NCI-H2081 treated with DMSO at 0.1 percent for 48 hours (cell line): ENCODE results near the gene JMY.
"Not testable (repeated sequence)": the region's sequence is repeated elsewhere in the genome, so short reads cannot be mapped to it uniquely, and the experiment has no call there.

Experiments used
- DNase-seq: peaks from one replicate; lab custom pipeline; 2025; lab: John Stamatoyannopoulos, UW

The JMY gene

DNA sequence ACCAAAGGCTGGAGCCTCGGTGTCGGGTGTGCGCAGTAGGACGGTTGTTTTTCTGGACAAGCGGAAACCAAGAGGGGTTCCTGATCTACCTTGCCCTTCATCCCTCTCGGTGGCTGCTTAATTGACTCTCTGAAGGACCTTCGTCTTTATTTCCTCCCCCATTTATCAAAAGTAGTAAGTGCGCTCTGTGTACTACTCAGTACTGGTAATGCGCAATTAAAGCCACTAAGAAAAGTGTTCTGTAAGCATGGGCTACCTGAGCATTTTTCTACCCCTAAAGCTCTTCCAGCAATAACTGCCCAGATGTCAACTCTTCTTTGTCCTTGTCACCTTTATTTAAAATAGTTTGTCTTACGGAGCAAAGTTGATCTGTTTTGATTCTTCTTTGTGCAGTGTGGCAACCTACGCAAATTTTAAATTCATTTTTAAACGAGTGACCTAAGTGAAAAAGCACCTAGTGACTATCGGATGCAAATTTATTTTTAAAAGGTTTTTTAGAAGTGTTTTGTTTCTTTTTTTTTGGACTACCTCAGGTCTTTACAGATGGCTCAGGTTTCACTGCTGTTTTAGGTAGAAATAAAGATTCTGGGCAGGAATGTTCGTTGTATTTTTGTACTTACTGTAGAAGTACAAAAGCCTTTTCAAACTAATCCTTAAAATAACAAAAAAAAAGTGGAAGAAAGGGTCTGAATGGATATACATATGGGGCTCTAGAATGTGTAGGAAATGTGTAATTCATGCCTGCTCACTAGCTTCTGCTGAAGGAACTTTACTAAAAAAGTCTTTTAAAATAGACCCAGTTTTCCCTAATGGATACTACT is 2.0 kb downstream of the JMY start:
- no peak for DNase-seq

GRCh38 chr5:79240561-79240960 is 4.6 kb downstream of the JMY start:
- DNase-seq, result no peak

- DNase-seq, result no peak
Measured at GRCh38 chr5:79241535-79241979, 5.6 kb downstream of the JMY start.

DNA sequence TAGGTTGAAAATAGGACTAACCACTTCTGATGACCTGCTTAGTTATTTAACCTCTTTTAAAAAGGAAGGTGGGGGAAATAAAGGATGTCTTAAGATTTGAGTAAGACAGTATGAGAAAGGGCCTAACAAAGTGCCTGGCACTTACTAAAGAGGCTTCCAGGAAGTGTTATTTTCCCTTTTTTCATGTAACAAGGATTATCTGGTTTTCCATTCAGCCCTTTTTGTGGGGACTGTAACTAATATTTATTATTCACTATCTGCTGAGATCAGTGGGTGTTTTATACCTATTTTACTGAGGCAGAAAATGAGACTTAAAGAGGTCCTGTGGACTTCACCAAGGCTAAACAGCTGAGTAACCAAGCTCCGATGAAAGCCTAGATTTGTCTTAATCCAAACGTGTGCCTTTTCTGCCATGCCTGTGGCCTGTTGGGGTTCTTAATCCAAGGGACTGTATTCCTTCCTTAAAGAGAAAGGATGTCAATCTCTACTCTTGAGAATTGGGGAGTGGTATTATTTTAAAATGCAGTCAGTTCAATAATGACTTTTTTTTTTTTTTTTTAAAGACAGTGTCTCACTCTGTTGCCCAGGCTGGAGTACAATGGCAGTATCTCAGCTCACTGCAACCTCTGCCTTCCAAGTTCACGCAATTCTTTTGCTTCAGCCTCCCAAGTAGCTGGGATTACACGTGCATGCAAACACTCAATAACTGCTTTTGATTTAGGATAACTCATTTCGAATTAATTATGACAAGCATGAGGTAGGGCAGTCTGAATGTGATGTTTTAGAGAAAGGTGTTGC is 6.5 kb downstream of the JMY start:
- DNase-seq, result no peak

DNA sequence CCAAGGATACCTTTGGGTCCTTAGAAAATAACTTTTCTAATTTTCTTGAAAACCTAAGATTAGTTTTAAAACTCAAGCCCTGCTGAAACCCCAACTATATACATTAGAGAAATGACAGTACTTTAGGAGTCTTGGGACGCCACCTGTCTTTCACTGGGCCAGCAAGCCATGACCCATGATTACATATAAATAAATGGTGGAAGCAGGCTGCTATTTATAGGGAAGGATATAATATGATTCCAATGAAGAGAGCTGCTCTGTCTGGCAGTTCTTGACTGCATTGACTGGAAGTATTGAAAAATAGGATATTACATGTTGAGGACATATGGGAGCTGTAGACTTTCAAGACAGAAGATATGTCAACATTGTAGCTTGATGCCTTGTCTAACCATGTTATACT is 7.3 kb downstream of the JMY start:
- no peak for DNase-seq

DNA sequence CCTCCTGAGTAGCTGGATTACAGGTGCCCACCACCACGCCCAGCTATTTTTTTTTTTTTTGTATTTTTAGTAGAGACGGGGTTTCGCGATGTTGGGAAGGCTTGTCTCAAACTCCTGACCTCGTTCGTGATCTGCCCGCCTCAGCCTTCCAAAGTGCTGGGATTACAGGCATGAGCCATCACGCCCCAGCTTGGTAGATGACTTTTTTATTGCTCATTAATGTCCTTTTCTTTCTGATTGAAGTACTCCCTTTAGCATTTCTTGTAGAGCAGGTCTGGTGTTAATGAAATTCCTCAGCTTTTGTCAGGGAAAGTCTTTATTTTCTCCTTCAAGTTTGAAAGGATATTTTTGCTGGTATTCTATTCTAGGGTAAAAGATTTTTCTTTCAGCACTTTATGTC is 18.1 kb downstream of the JMY start:
- not testable (repeated sequence) for DNase-seq

DNA sequence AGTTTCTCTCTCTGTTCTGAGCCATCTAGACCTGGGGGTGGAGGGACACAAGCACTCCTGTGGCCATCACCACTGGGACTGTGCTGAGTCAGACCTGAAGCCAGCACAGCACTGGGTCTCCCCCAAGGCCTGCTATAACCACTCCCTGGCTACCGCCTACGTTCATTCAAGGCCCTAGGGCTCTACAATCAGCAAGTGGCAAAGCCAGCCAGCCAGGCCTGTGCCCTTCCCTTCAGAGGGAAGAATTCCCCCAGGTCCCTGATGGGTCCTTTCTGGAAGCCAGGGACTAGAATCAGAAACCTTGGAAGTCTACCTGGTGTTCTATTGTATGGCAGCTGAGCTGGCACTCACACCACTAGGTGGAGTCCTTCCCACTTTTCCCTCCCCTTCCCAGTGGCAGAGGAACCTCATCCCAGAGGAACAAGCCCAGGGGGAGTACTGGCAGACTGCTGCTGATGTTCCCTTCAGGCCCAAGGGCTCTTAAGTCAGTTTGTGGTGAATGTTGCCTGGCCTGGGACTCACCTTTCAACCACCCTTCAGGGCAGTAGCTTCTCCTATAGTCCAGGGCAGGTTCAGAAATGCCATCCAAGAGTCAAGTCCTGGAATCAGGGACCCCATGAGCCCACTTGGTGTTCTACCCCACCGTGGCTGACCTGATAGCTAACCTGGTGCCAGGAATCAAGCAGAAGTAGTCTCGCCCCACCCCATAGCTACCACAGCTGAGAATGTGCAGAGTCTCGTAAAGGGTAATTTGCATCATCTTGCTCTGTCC is 20.0 kb downstream of the JMY start:
- DNase-seq, result no peak

GRCh38 chr5:79256563-79256962 is 20.6 kb downstream of the JMY start:
- DNase-seq, result no peak

- no peak for DNase-seq
Measured at GRCh38 chr5:79257314-79257713, 21.4 kb downstream of the JMY start.

DNA sequence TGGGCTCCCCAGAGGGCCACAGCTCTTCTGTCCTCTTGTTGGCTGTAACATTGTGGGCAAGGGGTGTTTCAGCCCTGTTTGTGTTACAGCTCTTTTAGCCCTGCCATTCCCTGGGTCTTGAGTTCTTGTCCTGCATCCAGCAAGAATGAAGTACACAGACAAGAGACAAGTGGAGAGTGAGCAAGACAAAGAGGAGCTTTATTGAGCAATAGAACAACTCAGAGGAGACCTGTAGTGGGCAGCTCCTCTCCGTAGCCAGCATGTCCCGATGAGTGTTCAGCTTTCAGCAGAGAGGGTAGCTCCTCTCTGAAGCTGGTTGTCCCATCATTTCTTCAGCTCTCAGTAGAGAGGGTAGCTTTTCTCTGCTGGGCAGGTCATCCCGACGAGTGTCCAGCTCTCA is 22.9 kb downstream of the JMY start:
- DNase-seq, result no peak

DNA sequence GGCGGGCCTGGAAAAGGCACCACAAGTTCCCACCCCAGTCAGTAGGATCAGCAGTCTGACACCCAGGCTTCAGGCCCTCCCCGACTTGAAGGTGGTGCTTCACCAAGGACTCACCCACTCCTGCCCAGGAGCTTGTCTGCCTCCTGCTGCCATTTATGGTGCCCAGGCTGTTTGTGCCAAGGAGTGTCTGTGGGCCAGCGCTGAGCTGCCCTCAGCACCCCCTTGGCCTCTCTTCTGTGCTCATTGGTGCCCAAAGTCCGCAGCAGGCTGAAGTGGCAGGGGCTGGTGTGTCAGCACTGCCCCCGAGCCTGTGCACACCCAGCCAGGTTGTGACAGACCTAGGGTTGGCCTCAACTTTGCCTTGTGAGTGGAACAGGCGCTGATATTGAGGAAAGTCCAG is 23.5 kb downstream of the JMY start:
- DNase-seq, result no peak

DNA sequence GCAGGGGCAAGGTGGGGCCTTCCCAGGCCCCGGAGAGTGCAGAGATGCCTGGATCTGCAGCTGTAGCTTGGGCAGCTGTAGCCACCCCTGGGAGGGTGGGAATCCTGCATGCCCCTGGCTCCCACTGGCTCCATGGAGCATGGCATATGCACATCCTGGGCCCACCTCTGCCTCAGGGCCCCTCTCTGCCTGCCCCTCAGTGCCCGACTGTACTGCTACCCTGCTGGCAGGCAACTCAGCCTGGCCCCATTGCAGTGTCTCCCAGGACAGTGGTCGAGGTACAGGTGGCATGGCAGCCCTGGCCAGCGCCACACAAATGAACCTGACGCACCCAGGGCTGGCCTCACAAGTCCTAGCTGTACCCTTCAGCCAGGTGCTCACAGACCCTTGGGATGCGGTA is 23.9 kb downstream of the JMY start:
- DNase-seq, result no peak

DNA sequence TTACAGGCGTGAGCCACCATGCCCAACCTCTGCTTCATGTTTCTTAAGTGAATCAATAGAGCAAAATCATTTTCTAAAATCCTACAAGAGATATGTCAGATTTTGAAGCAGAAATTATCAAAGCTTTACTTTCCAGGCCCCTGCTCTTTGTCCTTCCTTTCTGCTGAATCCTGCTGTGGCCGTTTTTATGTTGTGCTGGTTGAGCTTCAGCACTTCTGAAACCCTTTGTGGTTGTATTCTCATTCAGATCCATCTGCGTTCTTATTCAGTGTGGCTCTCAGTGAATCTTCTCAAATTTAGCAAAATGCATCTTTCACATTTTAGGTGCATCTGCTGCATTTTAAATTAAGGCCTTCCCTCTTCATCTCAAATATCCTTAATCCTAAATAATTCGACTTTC is 26.0 kb downstream of the JMY start:
- no peak for DNase-seq

DNA sequence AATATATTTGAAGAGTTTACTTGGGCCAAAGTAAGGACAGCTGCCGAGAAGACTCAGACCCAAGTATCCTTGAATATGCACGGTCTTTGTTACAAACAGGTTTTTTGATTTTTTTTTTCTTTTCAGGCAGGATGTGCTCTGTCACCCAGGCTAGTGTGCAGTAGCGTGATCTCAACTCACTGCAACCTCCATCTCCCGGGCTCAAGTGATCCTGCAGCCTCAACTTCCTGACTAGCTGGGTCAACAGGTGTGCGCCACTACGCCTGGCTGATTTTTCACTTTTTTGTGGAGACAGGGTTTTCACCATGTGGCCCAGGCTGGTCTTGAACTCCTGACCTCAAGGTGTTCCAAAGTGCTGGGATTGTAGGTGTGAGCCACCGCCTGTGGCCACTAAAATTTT is 27.4 kb downstream of the JMY start:
- no peak for DNase-seq

GRCh38 chr5:79267180-79267579 is 31.2 kb downstream of the JMY start:
- no peak for DNase-seq

DNA sequence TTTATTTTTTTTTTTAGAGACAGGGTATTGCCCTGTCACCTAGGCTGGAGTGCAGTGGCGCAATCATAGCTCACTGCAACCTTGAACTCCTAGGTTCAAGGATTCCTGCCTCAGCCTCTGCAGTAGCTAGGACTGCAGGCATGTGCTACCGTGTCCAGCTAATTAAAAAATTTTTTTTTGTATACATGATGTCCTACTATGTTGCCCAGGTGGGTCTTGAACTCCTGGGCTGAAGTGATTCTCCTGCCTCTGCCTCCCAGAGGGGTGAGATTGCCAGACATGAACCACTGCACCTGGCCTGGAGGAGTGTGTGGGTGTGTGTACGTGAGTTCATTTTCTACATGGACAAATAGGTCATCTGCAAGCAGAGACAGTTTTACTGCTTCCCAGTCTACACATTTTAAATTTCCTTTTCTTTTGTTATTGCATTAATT is 33.8 kb downstream of the JMY start:
- DNase-seq, result no peak

GRCh38 chr5:79273341-79273740 is 37.4 kb downstream of the JMY start:
- DNase-seq, result no peak

DNA sequence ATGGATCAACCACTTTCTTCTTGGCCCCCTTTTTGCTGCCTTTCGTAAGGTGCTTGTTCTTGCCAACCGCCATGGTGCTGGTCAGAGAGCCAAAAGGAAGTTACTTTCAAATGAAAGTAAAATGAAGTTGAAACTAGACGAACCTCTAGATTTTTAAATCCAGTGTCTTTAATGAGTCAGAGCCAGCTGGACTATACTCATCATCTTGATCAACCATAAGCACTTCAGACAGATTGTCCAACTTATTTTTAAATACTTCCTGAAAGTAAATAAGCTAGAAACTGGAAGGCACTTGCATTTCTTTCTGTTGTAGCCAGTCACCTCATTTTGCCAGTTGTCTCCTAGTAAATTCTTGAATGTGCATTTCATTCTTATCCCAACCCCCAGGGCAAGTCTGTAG is 48.9 kb downstream of the JMY start:
- no peak for DNase-seq

DNA sequence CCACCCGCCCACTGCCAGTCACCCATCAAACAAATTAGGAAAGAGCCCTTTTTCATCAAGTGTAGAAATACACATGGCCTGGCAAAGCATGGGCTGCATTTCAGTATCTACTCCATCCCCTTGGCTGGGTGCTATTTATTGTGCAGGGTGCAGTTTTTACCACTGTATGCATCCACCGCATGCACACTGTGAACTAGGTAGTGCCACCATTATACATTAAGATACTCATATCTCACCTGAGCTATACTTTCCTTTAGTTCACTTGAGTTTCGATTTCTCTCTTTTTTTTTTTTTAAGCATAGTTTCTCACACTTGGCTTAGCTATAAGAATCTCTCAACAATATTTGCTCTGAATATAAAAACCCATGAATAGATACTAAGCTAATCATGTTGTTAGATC is 49.4 kb downstream of the JMY start:
- DNase-seq, result no peak

- DNase-seq, result no peak
Measured at GRCh38 chr5:79285833-79286232, 49.9 kb downstream of the JMY start.

DNA sequence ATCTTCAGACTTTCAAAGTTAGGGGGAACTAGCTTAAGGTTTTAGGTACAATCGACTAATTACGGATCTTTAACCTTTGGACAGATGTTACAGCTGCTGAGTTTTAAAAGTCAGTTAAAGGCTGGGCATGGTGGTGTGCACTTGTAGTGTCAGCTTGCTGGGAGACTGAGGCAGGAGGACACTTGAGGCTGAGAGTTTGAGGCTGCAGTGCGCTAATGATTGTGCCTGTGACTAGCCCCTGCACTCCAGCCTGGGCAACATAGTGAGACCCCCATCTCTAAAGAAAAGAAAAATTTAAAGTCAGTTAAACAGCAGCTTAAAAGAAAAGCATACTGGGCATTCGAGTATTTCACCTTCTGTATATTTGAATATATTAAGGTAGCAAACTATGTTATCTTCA is 51.4 kb downstream of the JMY start:
- DNase-seq, result no peak

GRCh38 chr5:79287907-79288306 is 52.0 kb downstream of the JMY start:
- no peak for DNase-seq

GRCh38 chr5:79295029-79295428 is 59.1 kb downstream of the JMY start:
- no peak for DNase-seq
